Activated naive CD8-positive, alpha-beta T cell treated with anti-CD3 and anti-CD28 coated beads, Interleukin-2, amount 50 U/mL, for 24 hours (primary cell): ENCODE measurements around the gene BOK.
"Not testable (repeated sequence)": the region's sequence is repeated elsewhere in the genome, so short reads cannot be mapped to it uniquely, and the experiment has no call there.

Source experiments
- ATAC-seq: fragments of 150-1000 bp; cut with Tn5 transposase; one replicate; pipeline ENCODE4 v1.10.0; 2021
- DNase-seq: peaks from one replicate; pipeline ENCODE4 v3.0.0; 2021
- H3K27ac Mint-ChIP-seq: one replicate; pipeline ENCODE4 v1.8.0; 2021; ENCODE audit warnings: mild to moderate bottlenecking, mixed read lengths
- H3K27me3 Mint-ChIP-seq: one replicate; pipeline ENCODE4 v1.8.0; 2021; ENCODE audit warnings: mixed read lengths
- H3K36me3 Mint-ChIP-seq: one replicate; pipeline ENCODE4 v1.8.0; 2021; ENCODE audit warnings: low read depth, mixed read lengths
- H3K4me1 Mint-ChIP-seq: one replicate; pipeline ENCODE4 v1.8.0; 2021; ENCODE audit warnings: mixed read lengths
- H3K4me3 Mint-ChIP-seq: one replicate; pipeline ENCODE4 v1.8.0; 2021; ENCODE audit warnings: mild to moderate bottlenecking, moderate library complexity, mixed read lengths
- H3K9me3 Mint-ChIP-seq: one replicate; pipeline ENCODE4 v1.8.0; 2021; ENCODE audit warnings: mixed read lengths

The BOK gene

GRCh38 chr2:241570961-241571581 lies 12.5 kb downstream of the BOK start:
- Mint-ChIP-seq H3K27me3 (no peaks in the 10 kb centered on the region), H3K4me3 (no peak overlapping the region), H3K4me1 (no peaks in the 10 kb centered on the region), H3K27ac (no peak overlapping the region), H3K36me3 (peaks cover 2% of the 10 kb centered on the region), H3K9me3 (no peaks in the 10 kb centered on the region)
- DNase-seq, result no peak
- ATAC-seq, result peak; percentile 47

GRCh38 chr2:241571821-241572620 lies 13.5 kb downstream of the BOK start:
- H3K27ac Mint-ChIP-seq, result no peak overlapping the region
- H3K4me1 Mint-ChIP-seq, result no peaks in the 10 kb centered on the region
- H3K36me3 Mint-ChIP-seq, result peaks cover 2% of the 10 kb centered on the region
- H3K27me3 Mint-ChIP-seq, result no peaks in the 10 kb centered on the region
- H3K9me3 Mint-ChIP-seq, result no peaks in the 10 kb centered on the region
- DNase-seq (no peak), ATAC-seq (peak; percentile 17)
- no peak overlapping the region for H3K4me3 Mint-ChIP-seq

GRCh38 chr2:241572915-241573651 lies 14.5 kb downstream of the BOK start:
- H3K4me3 Mint-ChIP-seq, H3K36me3 Mint-ChIP-seq, DNase-seq, ATAC-seq, H3K9me3 Mint-ChIP-seq, H3K27ac Mint-ChIP-seq, H3K27me3 Mint-ChIP-seq, H3K4me1 Mint-ChIP-seq: not testable (repeated sequence)

- no peak overlapping the region for H3K27ac Mint-ChIP-seq
- no peaks in the 10 kb centered on the region for H3K9me3 Mint-ChIP-seq
- DNase-seq (no peak), ATAC-seq (no peak)
- no peaks in the 10 kb centered on the region for H3K4me1 Mint-ChIP-seq
- no peaks in the 10 kb centered on the region for H3K27me3 Mint-ChIP-seq
- peaks cover 4% of the 10 kb centered on the region for H3K36me3 Mint-ChIP-seq
- H3K4me3 Mint-ChIP-seq, result no peak overlapping the region
Observed at GRCh38 chr2:241573741-241574140, 15.2 kb downstream of the BOK start.

- no peaks in the 10 kb centered on the region for H3K27me3 Mint-ChIP-seq
- H3K27ac Mint-ChIP-seq, result no peak overlapping the region
- H3K36me3 Mint-ChIP-seq, result peaks cover 7% of the 10 kb centered on the region
- H3K9me3 Mint-ChIP-seq, result no peaks in the 10 kb centered on the region
- H3K4me3 Mint-ChIP-seq, result no peak overlapping the region
- ATAC-seq (no peak), DNase-seq (no peak)
- H3K4me1 Mint-ChIP-seq, result no peaks in the 10 kb centered on the region
Observed at GRCh38 chr2:241574911-241575623, 16.5 kb downstream of the BOK start.

- DNase-seq (no peak), ATAC-seq (no peak)
- peaks cover 12% of the 10 kb centered on the region for H3K36me3 Mint-ChIP-seq
- H3K9me3 Mint-ChIP-seq, result no peaks in the 10 kb centered on the region
- H3K27me3 Mint-ChIP-seq, result no peaks in the 10 kb centered on the region
- no peak overlapping the region for H3K4me3 Mint-ChIP-seq
- no peak overlapping the region for H3K27ac Mint-ChIP-seq
- H3K4me1 Mint-ChIP-seq, result no peaks in the 10 kb centered on the region
Observed at GRCh38 chr2:241575624-241576292, 17.2 kb downstream of the BOK start.

GRCh38 chr2:241576293-241576654 lies 17.7 kb downstream of the BOK start:
- Mint-ChIP-seq H3K27me3 (no peaks in the 10 kb centered on the region), H3K36me3 (peaks cover 12% of the 10 kb centered on the region), H3K4me3 (no peak overlapping the region), H3K27ac (no peak overlapping the region), H3K4me1 (no peaks in the 10 kb centered on the region), H3K9me3 (no peaks in the 10 kb centered on the region)
- ATAC-seq (peak; percentile 20), DNase-seq (no peak)

GRCh38 chr2:241577413-241578122 lies 19.0 kb downstream of the BOK start:
- no peaks in the 10 kb centered on the region for H3K4me1 Mint-ChIP-seq
- no peak overlapping the region for H3K27ac Mint-ChIP-seq
- peaks cover 21% of the 10 kb centered on the region for H3K36me3 Mint-ChIP-seq
- ATAC-seq, result no peak
- no peaks in the 10 kb centered on the region for H3K27me3 Mint-ChIP-seq
- no peak for DNase-seq
- no peak overlapping the region for H3K4me3 Mint-ChIP-seq
- no peaks in the 10 kb centered on the region for H3K9me3 Mint-ChIP-seq

GRCh38 chr2:241579281-241579680 lies 20.7 kb downstream of the BOK start:
- H3K27me3 Mint-ChIP-seq, result no peaks in the 10 kb centered on the region
- DNase-seq, result no peak
- H3K27ac Mint-ChIP-seq, result no peak overlapping the region
- H3K36me3 Mint-ChIP-seq, result peaks cover 36% of the 10 kb centered on the region
- no peaks in the 10 kb centered on the region for H3K9me3 Mint-ChIP-seq
- no peak overlapping the region for H3K4me3 Mint-ChIP-seq
- no peak for ATAC-seq
- H3K4me1 Mint-ChIP-seq, result no peaks in the 10 kb centered on the region

GRCh38 chr2:241582328-241582727 lies 23.8 kb downstream of the BOK start:
- Mint-ChIP-seq H3K27me3 (no peaks in the 10 kb centered on the region), H3K27ac (no peak overlapping the region), H3K4me3 (no peak overlapping the region), H3K4me1 (no peaks in the 10 kb centered on the region), H3K36me3 (peaks cover 61% of the 10 kb centered on the region), H3K9me3 (peaks cover 16% of the 10 kb centered on the region)
- ATAC-seq (no peak), DNase-seq (no peak)

GRCh38 chr2:241582806-241583205 lies 24.3 kb downstream of the BOK start:
- Mint-ChIP-seq H3K9me3 (peaks cover 20% of the 10 kb centered on the region), H3K27ac (no peak overlapping the region)

GRCh38 chr2:241584436-241584835 lies 25.9 kb downstream of the BOK start:
- Mint-ChIP-seq H3K27me3 (no peaks in the 10 kb centered on the region), H3K36me3 (peaks cover 78% of the 10 kb centered on the region), H3K27ac (no peak overlapping the region), H3K4me3 (no peak overlapping the region), H3K9me3 (peaks cover 29% of the 10 kb centered on the region), H3K4me1 (no peaks in the 10 kb centered on the region)
- ATAC-seq, result no peak
- DNase-seq, result no peak

More at GRCh38 chr2:241582806-241583205, 24.3 kb downstream of the BOK start:
- no peaks in the 10 kb centered on the region for H3K27me3 Mint-ChIP-seq
- H3K4me1 Mint-ChIP-seq, result no peaks in the 10 kb centered on the region
- DNase-seq (no peak), ATAC-seq (no peak)
- no peak overlapping the region for H3K4me3 Mint-ChIP-seq
- H3K36me3 Mint-ChIP-seq, result peaks cover 66% of the 10 kb centered on the region

GRCh38 chr2:241586564-241587264 lies 28.2 kb downstream of the BOK start:
- no peak overlapping the region for H3K27ac Mint-ChIP-seq
- peaks cover 72% of the 10 kb centered on the region for H3K36me3 Mint-ChIP-seq
- no peaks in the 10 kb centered on the region for H3K27me3 Mint-ChIP-seq
- no peak overlapping the region for H3K4me3 Mint-ChIP-seq
- H3K4me1 Mint-ChIP-seq, result no peaks in the 10 kb centered on the region
- no peak for DNase-seq
- H3K9me3 Mint-ChIP-seq, result peaks cover 29% of the 10 kb centered on the region
- ATAC-seq, result no peak
